Measurements from ENCODE around the gene TRIO. TPM values are rescaled to one million over a fixed set of nuclear protein-coding genes. Genes with fewer than 3 reads are reported as not detected.

The TRIO gene
- total and polyA plus RNA-seq, 2 of the 8 experiments (the other 6 are each of a cell fraction or from before 2014, with no cell fraction given): 35.1 to 69.1 TPM

DNA sequence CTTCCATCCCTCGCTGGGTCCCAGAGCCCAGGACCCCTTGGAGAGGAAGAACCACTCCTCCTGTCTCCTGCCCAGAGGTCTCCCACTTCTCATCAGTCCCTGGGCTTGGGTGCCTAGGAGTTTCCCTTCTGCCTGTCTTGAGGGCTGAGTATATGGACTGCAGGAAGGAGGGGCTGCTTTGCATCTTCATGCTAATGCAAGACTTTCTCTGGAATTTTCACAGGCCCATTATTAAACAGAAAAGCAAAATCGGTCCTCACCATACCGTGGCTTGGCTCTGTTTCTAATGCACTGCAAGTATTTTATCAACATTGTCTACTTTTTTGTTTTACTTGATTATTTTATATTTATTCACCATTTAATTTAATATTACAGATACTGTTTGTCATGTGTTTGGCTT is 34.5 kb downstream of the TRIO start:
- Histone ChIP-seq H3K4ac (replicated peaks; ENCODE audit: insufficient read length, low read depth, low read length) (no peak overlapping the region), H3K27me3 (replicated peaks in 1 of 4; ENCODE audit: control insufficient read depth in 3 of 4, extremely low read depth in 1 of 4, insufficient read depth in 3 of 4, low read length in 3 of 4) (no peaks in the 10 kb centered on the region), H4K8ac (ENCODE audit: extremely low read depth, insufficient read depth, low read length) (no peak overlapping the region), H2BK12ac (ENCODE audit: low read depth, low read length) (no peak overlapping the region), H2BK120ac (replicated peaks; ENCODE audit: low read depth, low read length) (no peak overlapping the region), H2BK20ac (ENCODE audit: low read length) (no peak overlapping the region), H3K79me1 (ENCODE audit: low read depth, low read length) (peaks cover 17% of the 10 kb centered on the region), H3K79me2 (ENCODE audit: control insufficient read depth in 1 of 2, insufficient read depth in 2 of 2, low read length in 2 of 2) (peaks cover 8 to 96% of the 10 kb centered on the region in 2 experiments), H4K5ac (ENCODE audit: insufficient read length, low read depth, low read length) (no peak overlapping the region), H3K4me1 (replicated peaks in 1 of 4; ENCODE audit: control insufficient read depth in 3 of 4, insufficient read depth in 4 of 4, low read length in 3 of 4) (peaks cover 17 to 32% (median 22%) of the 10 kb centered on the region in 4 experiments), H3K23me2 (ENCODE audit: low read depth, low read length) (no peaks in the 10 kb centered on the region), H3K56ac (replicated peaks; ENCODE audit: insufficient read length, low read depth, low read length) (no peak overlapping the region), H2BK5ac (ENCODE audit: low read depth, low read length) (no peak overlapping the region), H3K4me2 (ENCODE audit: insufficient read depth in 1 of 2, low read depth in 2 of 2, low read length in 2 of 2) (peak overlapping the region in 1 of 2 experiments; percentile 38; a peak in 1 of 4 replicates), H4K91ac (replicated peaks; ENCODE audit: insufficient read length, low read length) (no peak overlapping the region), H3K9me3 (ENCODE audit: insufficient read depth in 2 of 2, low read depth in 1 of 2, low read length in 1 of 2) (no peaks in the 10 kb centered on the region), H3K14ac (ENCODE audit: insufficient read length) (no peak overlapping the region), H3K36me3 (ENCODE audit: control insufficient read depth in 2 of 4, insufficient read depth in 4 of 4, low read length in 3 of 4) (no peaks in the 10 kb centered on the region), H3K18ac (ENCODE audit: extremely low read depth, low read length) (no peak overlapping the region), H3K27ac (ENCODE audit: low read depth, low read length) (no peak overlapping the region), H2AFZ (ENCODE audit: low read length) (no peak overlapping the region), H2BK15ac (ENCODE audit: low read length) (no peak overlapping the region), H3K9ac (replicated peaks in 1 of 4; ENCODE audit: extremely low read depth in 1 of 4, low read depth in 3 of 4, low read length in 3 of 4) (no peak overlapping the region), H4K20me1 (replicated peaks in 1 of 2; ENCODE audit: control insufficient read depth in 1 of 2, insufficient read depth in 2 of 2, low read length in 2 of 2) (peaks cover 39 to 43% of the 10 kb centered on the region in 2 experiments), H3K23ac (ENCODE audit: insufficient read length) (no peak overlapping the region), H2AK5ac (ENCODE audit: low read depth, low read length) (no peak overlapping the region), H3K4me3 (ENCODE audit: extremely low read depth in 1 of 4, insufficient read depth in 2 of 4, low read depth in 3 of 4, low read length in 4 of 4) (no peak overlapping the region)
- DNase-seq (ENCODE audit: low read depth in 1 of 2, low spot score in 2 of 2) (no peak), FAIRE-seq (no peak)
- no peak for TF ChIP-seq BACH1 (IDR thresholded peaks at IDR 0.05; ENCODE audit: low read length)
- CTCF ChIA-PET (ENCODE audit: partially characterized antibody): no interaction called here
- POLR2A ChIA-PET (ENCODE audit: partially characterized antibody): no interaction called here
- 63% methylated on average over 3 of the region's 3 CpGs; no CpG with 5 or more reads in 1 of the 2 experiments for WGBS, 2 experiments (ENCODE audit: extremely low coverage in 1 of 2, insufficient coverage in 1 of 2, insufficient read length in 1 of 2, insufficient replicate concordance in 2 of 2, low coverage in 1 of 2, low lambda C conversion rate in 2 of 2, missing lambda C conversion rate in 1 of 2)
